ENCODE data around the gene MED26. TPM values are rescaled to one million over a fixed set of nuclear protein-coding genes. Genes with fewer than 3 reads are reported as not detected.

Gene MED26
- total and polyA plus RNA-seq, 2 of the 8 experiments (the other 6 are each of a cell fraction or from before 2014, with no cell fraction given) = 5.3 to 10.7 TPM

DNA sequence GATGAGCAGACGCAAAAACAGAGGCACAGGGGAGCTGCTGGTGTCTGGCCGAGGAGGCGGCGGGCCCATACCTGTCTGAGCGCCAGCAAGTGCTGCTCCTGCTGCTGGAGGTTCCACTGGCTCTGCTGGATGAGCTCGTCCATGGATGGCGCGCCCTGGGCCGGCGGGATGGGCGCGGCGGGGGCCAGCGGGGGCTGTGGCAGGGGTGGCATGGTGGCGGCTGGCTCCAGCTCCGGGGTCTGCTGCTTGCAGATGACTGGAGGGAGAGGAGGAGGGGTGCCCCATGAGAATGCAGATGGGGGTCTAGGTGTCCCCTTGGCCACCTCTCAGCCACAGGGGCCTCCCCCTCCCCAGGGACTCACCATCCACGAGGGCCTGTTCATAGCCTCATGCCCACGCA, 92.6 kb downstream of the MED26 start:
- DNase-seq (ENCODE audit: low read depth in 1 of 2, low spot score in 2 of 2) = no peak
- TF ChIP-seq TAF1 (IDR thresholded peaks at IDR 0.05; ENCODE audit: low read depth, low read length) (no peak), SIN3A (conservative IDR thresholded peaks at IDR 0.05 in 1 of 2, IDR thresholded peaks at IDR 0.05 in 1 of 2; ENCODE audit: low read depth in 1 of 2, low read length in 2 of 2) (no peak)

More for the DNA sequence above, 92.6 kb downstream of the MED26 start:
- no peak overlapping the region for H4K91ac ChIP-seq (replicated peaks; ENCODE audit: insufficient read length, low read length)
- H3K27me3 ChIP-seq (replicated peaks in 1 of 4; ENCODE audit: control insufficient read depth in 3 of 4, extremely low read depth in 1 of 4, insufficient read depth in 3 of 4, low read length in 3 of 4) = no peaks in the 10 kb centered on the region
- no peak overlapping the region for H2BK12ac ChIP-seq (ENCODE audit: low read depth, low read length)
- H3K79me1 ChIP-seq (ENCODE audit: low read depth, low read length) = peaks cover 12% of the 10 kb centered on the region
- no peak overlapping the region for H2AFZ ChIP-seq (ENCODE audit: low read length)
- no peak overlapping the region for H3K56ac ChIP-seq (replicated peaks; ENCODE audit: insufficient read length, low read depth, low read length)
- peaks cover 25 to 45% of the 10 kb centered on the region in 2 experiments for H4K20me1 ChIP-seq (replicated peaks in 1 of 2; ENCODE audit: control insufficient read depth in 1 of 2, insufficient read depth in 2 of 2, low read length in 2 of 2)
- no peak overlapping the region for H2BK120ac ChIP-seq (replicated peaks; ENCODE audit: low read depth, low read length)
- no peak overlapping the region for H3K18ac ChIP-seq (ENCODE audit: extremely low read depth, low read length)
- CTCF ChIA-PET (ENCODE audit: partially characterized antibody) = interaction anchor here (1.0 to 2.5 kb wide), 5 partner anchors 13 to 93 kb away, joined by 3 to 10 read pairs (median 4); no protein-coding TSS in a partner anchor
- H4K8ac ChIP-seq (ENCODE audit: extremely low read depth, insufficient read depth, low read length) = no peak overlapping the region
- H3K27ac ChIP-seq (ENCODE audit: low read depth, low read length) = no peak overlapping the region
- no peak overlapping the region for H3K14ac ChIP-seq (ENCODE audit: insufficient read length)
- H2BK5ac ChIP-seq (ENCODE audit: low read depth, low read length) = no peak overlapping the region
- no peak for FAIRE-seq
- no peak overlapping the region for H3K4me3 ChIP-seq (ENCODE audit: extremely low read depth in 1 of 4, insufficient read depth in 2 of 4, low read depth in 3 of 4, low read length in 4 of 4)
- 94% methylated on average over 10 of the region's 18 CpGs; no CpG with 5 or more reads in 1 of the 2 experiments for WGBS, 2 experiments (ENCODE audit: extremely low coverage in 1 of 2, insufficient coverage in 1 of 2, insufficient read length in 1 of 2, insufficient replicate concordance in 2 of 2, low coverage in 1 of 2, low lambda C conversion rate in 2 of 2, missing lambda C conversion rate in 1 of 2)
- no peaks in the 10 kb centered on the region for H3K4me1 ChIP-seq (replicated peaks in 1 of 4; ENCODE audit: control insufficient read depth in 3 of 4, insufficient read depth in 4 of 4, low read length in 3 of 4)
- peaks cover 27 to 70% (median 54%) of the 10 kb centered on the region in 4 experiments for H3K36me3 ChIP-seq (ENCODE audit: control insufficient read depth in 2 of 4, insufficient read depth in 4 of 4, low read length in 3 of 4)
- no peak overlapping the region for H3K4me2 ChIP-seq (ENCODE audit: insufficient read depth in 1 of 2, low read depth in 2 of 2, low read length in 2 of 2)
- POLR2A ChIA-PET (ENCODE audit: partially characterized antibody) = interaction anchor here (0.6 to 6.2 kb wide), 4 partner anchors 8 to 31 kb away, joined by 3 to 34 read pairs (median 6); no protein-coding TSS in a partner anchor
- H3K23ac ChIP-seq (ENCODE audit: insufficient read length) = no peak overlapping the region
- H2BK20ac ChIP-seq (ENCODE audit: low read length) = no peak overlapping the region
- no peaks in the 10 kb centered on the region for H3K9me3 ChIP-seq (ENCODE audit: insufficient read depth in 2 of 2, low read depth in 1 of 2, low read length in 1 of 2)
- H4K5ac ChIP-seq (ENCODE audit: insufficient read length, low read depth, low read length) = no peak overlapping the region
- no peak overlapping the region for H3K9ac ChIP-seq (replicated peaks in 1 of 4; ENCODE audit: extremely low read depth in 1 of 4, low read depth in 3 of 4, low read length in 3 of 4)
- H2BK15ac ChIP-seq (ENCODE audit: low read length) = no peak overlapping the region
- H3K23me2 ChIP-seq (ENCODE audit: low read depth, low read length) = no peaks in the 10 kb centered on the region
- H2AK5ac ChIP-seq (ENCODE audit: low read depth, low read length) = no peak overlapping the region
- H3K4ac ChIP-seq (replicated peaks; ENCODE audit: insufficient read length, low read depth, low read length) = no peak overlapping the region
- H3K79me2 ChIP-seq (ENCODE audit: control insufficient read depth in 1 of 2, insufficient read depth in 2 of 2, low read length in 2 of 2) = peaks cover 20 to 42% of the 10 kb centered on the region in 2 experiments

Data from H1 (cell line).